Neuronal stem cell (in vitro differentiated cells): ENCODE measurements around the gene TMPRSS3.

Source experiments
- DNase-seq: peaks from one replicate; pipeline ENCODE4 v3.0.0-alpha.2; 2013; ENCODE audit warnings: low spot score
- H2AFZ ChIP-seq: one replicate; pipeline ENCODE4 v1.6.1; 2013; ENCODE audit warnings: mild to moderate bottlenecking, low read length, inconsistent platforms
- H2AK5ac ChIP-seq: 2 replicates; pipeline ENCODE4 v1.6.1; 2013; ENCODE audit warnings: low read depth, mild to moderate bottlenecking, inconsistent platforms, low read length, moderate library complexity, mixed read lengths
- H2BK120ac ChIP-seq: 2 replicates; pipeline ENCODE4 v1.6.1; 2013; ENCODE audit warnings: low read depth, mild to moderate bottlenecking, inconsistent platforms, low read length, moderate library complexity, mixed read lengths
- H2BK12ac ChIP-seq: one replicate; pipeline ENCODE4 v1.6.1; 2013; ENCODE audit warnings: low read length, inconsistent platforms
- H2BK15ac ChIP-seq: 2 replicates; pipeline ENCODE4 v1.6.1; 2013; ENCODE audit warnings: mild to moderate bottlenecking, low read length, inconsistent platforms, mixed read lengths
- H2BK5ac ChIP-seq: one replicate; pipeline ENCODE4 v1.6.1; 2013; ENCODE audit warnings: inconsistent platforms, mild to moderate bottlenecking, low read length, moderate library complexity
- H3K14ac ChIP-seq: one replicate; pipeline ENCODE4 v1.6.1; 2013; ENCODE audit warnings: low read length, inconsistent platforms
- H3K18ac ChIP-seq: 2 replicates; pipeline ENCODE4 v1.6.1; 2013; ENCODE audit warnings: low read length, inconsistent platforms
- H3K23ac ChIP-seq: 2 replicates; pipeline ENCODE4 v1.6.1; 2013; ENCODE audit warnings: low read depth, mild to moderate bottlenecking, mixed read lengths, low read length, inconsistent platforms; ENCODE audit not compliant: poor library complexity
- H3K27ac ChIP-seq: replicated peaks from 3 replicates; pipeline ENCODE4 v1.5.1; 2013; ENCODE audit warnings: low read length, inconsistent platforms
- H3K27me3 ChIP-seq, 3 experiments: 2 replicates each; pipeline ENCODE4 v1.6.1; 2013; ENCODE audit warnings: low read length in 3 of 3, mild to moderate bottlenecking in 2 of 3, inconsistent platforms in 1 of 3, low read depth in 1 of 3, mixed read lengths in 1 of 3, moderate library complexity in 1 of 3; ENCODE audit not compliant: control insufficient read depth in 3 of 3, insufficient read depth in 3 of 3
- H3K36me3 ChIP-seq, 2 donors: replicated peaks in 1 of 2; 2 replicates each; pipeline ENCODE4 v1.6.1; 2013; ENCODE audit warnings: low read length in 2 of 2; ENCODE audit not compliant: control insufficient read depth in 2 of 2, insufficient read depth in 2 of 2
- H3K4ac ChIP-seq: 2 replicates; pipeline ENCODE4 v1.6.1; 2013; ENCODE audit warnings: inconsistent platforms, mild to moderate bottlenecking, low read length, moderate library complexity
- H3K4me1 ChIP-seq, 2 donors: 1 replicate in 1 of 2; 2 replicates in 1 of 2; pipeline ENCODE4 v1.6.1; 2013; ENCODE audit warnings: low read length in 2 of 2, low read depth in 1 of 2; ENCODE audit not compliant: control insufficient read depth in 2 of 2, insufficient read depth in 1 of 2
- H3K4me2 ChIP-seq: one replicate; pipeline ENCODE4 v1.6.1; 2013; ENCODE audit warnings: mild to moderate bottlenecking, low read length, inconsistent platforms; ENCODE audit not compliant: insufficient read depth, poor library complexity, severe bottlenecking
- H3K4me3 ChIP-seq, 2 donors: 2 replicates each; pipeline ENCODE4 v1.5.1; 2013; ENCODE audit warnings: low read length in 2 of 2, mild to moderate bottlenecking in 2 of 2, inconsistent platforms in 1 of 2, moderate library complexity in 1 of 2
- H3K79me1 ChIP-seq: one replicate; pipeline ENCODE4 v1.6.1; 2013; ENCODE audit warnings: low read depth, mild to moderate bottlenecking, inconsistent platforms, low read length, moderate library complexity
- H3K9ac ChIP-seq: one replicate; pipeline ENCODE4 v1.6.1; 2013; ENCODE audit warnings: mild to moderate bottlenecking, low read depth, low read length, inconsistent platforms; ENCODE audit not compliant: poor library complexity
- H3K9me3 ChIP-seq, 2 donors: replicated peaks in 1 of 2; 2 replicates each; pipeline versions ENCODE3 to v1.6.1; 2013; ENCODE audit warnings: low read length in 2 of 2, mild to moderate bottlenecking in 2 of 2, inconsistent platforms in 1 of 2, low read depth in 1 of 2, mixed read lengths in 1 of 2, moderate library complexity in 1 of 2; ENCODE audit not compliant: control insufficient read depth in 2 of 2, insufficient read depth in 1 of 2
- H4K8ac ChIP-seq: one replicate; pipeline ENCODE4 v1.6.1; 2013; ENCODE audit warnings: low read depth, mild to moderate bottlenecking, inconsistent platforms, low read length, moderate library complexity
- H4K91ac ChIP-seq: one replicate; pipeline ENCODE4 v1.6.1; 2013; ENCODE audit warnings: low read length, low read depth, mild to moderate bottlenecking, inconsistent platforms; ENCODE audit not compliant: poor library complexity
- WGBS, 2 donors: extraction: QIAGEN DNeasy Blood & Tissue Kit; methylation state at CpG; one replicate each; pipeline ENCODE4 v1.1.7; 2013; ENCODE audit warnings: missing lambda C conversion rate in 2 of 2, mixed read lengths in 1 of 2; ENCODE audit not compliant: insufficient read length in 2 of 2, insufficient replicate concordance in 1 of 2; ENCODE audit errors: extremely low coverage in 2 of 2; 5-methylcytosine and 5-hydroxymethylcytosine counted together

TMPRSS3 gene

GRCh38 chr21:42356650-42357049 is 39.2 kb downstream of the TMPRSS3 start:
- DNase-seq, result no peak
- H3K4me1 ChIP-seq, result no peaks in the 10 kb centered on the region
- H3K4me3 ChIP-seq, result no peak overlapping the region
- H3K79me1 ChIP-seq, result no peaks in the 10 kb centered on the region
- no peak overlapping the region for H4K8ac ChIP-seq
- H2AFZ ChIP-seq, result no peak overlapping the region
- H3K27ac ChIP-seq, result no peak overlapping the region
- H3K4ac ChIP-seq, result no peak overlapping the region
- H3K23ac ChIP-seq, result no peak overlapping the region
- no peak overlapping the region for H2BK120ac ChIP-seq
- H2BK12ac ChIP-seq, result no peak overlapping the region
- H3K18ac ChIP-seq, result no peak overlapping the region
- H3K14ac ChIP-seq, result no peak overlapping the region
- H2BK15ac ChIP-seq, result no peak overlapping the region
- H3K36me3 ChIP-seq, result no peaks in the 10 kb centered on the region
- H3K4me2 ChIP-seq, result no peak overlapping the region
- H3K9me3 ChIP-seq, result peaks cover 0 to 8% of the 10 kb centered on the region in 2 donors
- no peak overlapping the region for H4K91ac ChIP-seq
- no peaks in the 10 kb centered on the region for H3K27me3 ChIP-seq
- no peak overlapping the region for H2AK5ac ChIP-seq
- H2BK5ac ChIP-seq, result no peak overlapping the region
- H3K9ac ChIP-seq, result no peak overlapping the region
- no CpG with 5 or more reads among the region's 6 CpGs for WGBS, 2 donors

- H3K4ac ChIP-seq, result no peak overlapping the region
- no peaks in the 10 kb centered on the region for H3K27me3 ChIP-seq
- no peaks in the 10 kb centered on the region for H3K36me3 ChIP-seq
- H2BK12ac ChIP-seq, result no peak overlapping the region
- no peak overlapping the region for H2AK5ac ChIP-seq
- H3K18ac ChIP-seq, result no peak overlapping the region
- H3K79me1 ChIP-seq, result no peaks in the 10 kb centered on the region
- no peak overlapping the region for H3K4me2 ChIP-seq
- H3K23ac ChIP-seq, result no peak overlapping the region
- no peaks in the 10 kb centered on the region for H3K4me1 ChIP-seq
- no peak overlapping the region for H2BK5ac ChIP-seq
- no peak overlapping the region for H2BK15ac ChIP-seq
- H3K9ac ChIP-seq, result no peak overlapping the region
- no peak overlapping the region for H4K91ac ChIP-seq
- H3K14ac ChIP-seq, result no peak overlapping the region
- no CpG with 5 or more reads among the region's 2 CpGs for WGBS, 2 donors
- peaks cover 0 to 8% of the 10 kb centered on the region in 2 donors for H3K9me3 ChIP-seq
- H3K4me3 ChIP-seq, result no peak overlapping the region
- no peak overlapping the region for H2AFZ ChIP-seq
- no peak for DNase-seq
- no peak overlapping the region for H3K27ac ChIP-seq
- no peak overlapping the region for H2BK120ac ChIP-seq
- H4K8ac ChIP-seq, result no peak overlapping the region
Observed at GRCh38 chr21:42356046-42356445, 39.8 kb downstream of the TMPRSS3 start.

- no peaks in the 10 kb centered on the region for H3K4me1 ChIP-seq
- H3K18ac ChIP-seq, result no peak overlapping the region
- no peak overlapping the region for H2AFZ ChIP-seq
- H3K4me3 ChIP-seq, result no peak overlapping the region
- H3K79me1 ChIP-seq, result no peaks in the 10 kb centered on the region
- peaks cover 0 to 8% of the 10 kb centered on the region in 2 donors for H3K9me3 ChIP-seq
- no peak overlapping the region for H3K27ac ChIP-seq
- no peak overlapping the region for H2BK120ac ChIP-seq
- no peak overlapping the region for H2BK15ac ChIP-seq
- H3K23ac ChIP-seq, result no peak overlapping the region
- no peak overlapping the region for H2BK12ac ChIP-seq
- no peak overlapping the region for H3K9ac ChIP-seq
- no peaks in the 10 kb centered on the region for H3K27me3 ChIP-seq
- H3K4ac ChIP-seq, result no peak overlapping the region
- H4K8ac ChIP-seq, result no peak overlapping the region
- DNase-seq, result no peak
- H2AK5ac ChIP-seq, result no peak overlapping the region
- no peak overlapping the region for H2BK5ac ChIP-seq
- WGBS, 2 donors, result no CpG with 5 or more reads among the region's 5 CpGs
- no peak overlapping the region for H3K4me2 ChIP-seq
- no peak overlapping the region for H4K91ac ChIP-seq
- no peak overlapping the region for H3K14ac ChIP-seq
- no peaks in the 10 kb centered on the region for H3K36me3 ChIP-seq
Observed at GRCh38 chr21:42353623-42354022, 42.2 kb downstream of the TMPRSS3 start.

GRCh38 chr21:42352441-42353095 is 43.3 kb downstream of the TMPRSS3 start:
- Histone ChIP-seq H2BK12ac (no peak overlapping the region), H3K9ac (no peak overlapping the region), H3K4ac (no peak overlapping the region), H3K4me3 (no peak overlapping the region), H2AFZ (no peak overlapping the region), H3K23ac (no peak overlapping the region), H3K36me3 (no peaks in the 10 kb centered on the region), H2BK15ac (no peak overlapping the region), H3K4me1 (no peaks in the 10 kb centered on the region), H3K9me3 (peaks cover 0 to 2% of the 10 kb centered on the region in 2 donors), H3K27ac (no peak overlapping the region), H3K4me2 (no peak overlapping the region), H2AK5ac (no peak overlapping the region), H3K18ac (no peak overlapping the region), H3K14ac (no peak overlapping the region), H2BK120ac (no peak overlapping the region), H4K91ac (no peak overlapping the region), H2BK5ac (no peak overlapping the region), H3K27me3 (no peaks in the 10 kb centered on the region), H3K79me1 (no peaks in the 10 kb centered on the region), H4K8ac (no peak overlapping the region)
- DNase-seq, result no peak
- WGBS, 2 donors, result no CpG with 5 or more reads among the region's 14 CpGs
